ENCODE results near the gene ABCA1. TPM values are rescaled to one million over a fixed set of nuclear protein-coding genes. Genes with fewer than 3 reads are reported as not detected.
A peak's percentile ranks its signal among the peaks of the same experiment; 100 is the strongest.
"Not testable (repeated sequence)": the region's sequence is repeated elsewhere in the genome, so short reads cannot be mapped to it uniquely, and the experiment has no call there.

ABCA1 gene
- total RNA-seq, 2 experiments from 2014 or later: 0.93 to 1.6 TPM

- POLR2A ChIA-PET: no interaction called here
- no peak for DNase-seq
- H3K4me3 Mint-ChIP-seq: no peak overlapping the region
- no peaks in the 10 kb centered on the region for H3K36me3 Mint-ChIP-seq (ENCODE audit: low read depth)
- H3K27me3 Mint-ChIP-seq: no peaks in the 10 kb centered on the region
- no peak overlapping the region for H3K27ac Mint-ChIP-seq
- no peaks in the 10 kb centered on the region for H3K9me3 Mint-ChIP-seq
- H3K4me1 Mint-ChIP-seq: peaks cover 29% of the 10 kb centered on the region
- CTCF ChIA-PET: interaction anchor here (0.6 kb wide), 1 partner anchor 36 kb away, joined by 3 read pairs; no protein-coding TSS in a partner anchor
Measured at GRCh38 chr9:104963076-104963475, 35.1 kb upstream of the ABCA1 start.

- H3K4me1 Mint-ChIP-seq: peaks cover 30% of the 10 kb centered on the region
- peak overlapping the region; percentile 29 for H3K27ac Mint-ChIP-seq
- H3K4me3 Mint-ChIP-seq: no peak overlapping the region
- no peaks in the 10 kb centered on the region for H3K27me3 Mint-ChIP-seq
- no peaks in the 10 kb centered on the region for H3K9me3 Mint-ChIP-seq
- CTCF ChIA-PET: interaction anchor here (0.9 to 1.4 kb wide), 3 partner anchors 13 to 153 kb away, joined by 3 read pairs; no protein-coding TSS in a partner anchor
- POLR2A ChIA-PET: interaction anchor here (1.0 to 2.0 kb wide), 6 partner anchors 11 to 282 kb away, joined by 3 to 14 read pairs (median 3); partner anchors contain the start of gene SLC44A1
- H3K36me3 Mint-ChIP-seq (ENCODE audit: low read depth): no peaks in the 10 kb centered on the region
- DNase-seq: no peak
Measured at GRCh38 chr9:104961701-104962359, 33.9 kb upstream of the ABCA1 start.

GRCh38 chr9:104961238-104961637 lies 33.3 kb upstream of the ABCA1 start:
- Mint-ChIP-seq H3K27me3 (no peaks in the 10 kb centered on the region), H3K27ac (peak overlapping the region; percentile 29), H3K4me3 (peak overlapping the region; percentile 0), H3K9me3 (no peaks in the 10 kb centered on the region), H3K36me3 (ENCODE audit: low read depth) (no peaks in the 10 kb centered on the region), H3K4me1 (peaks cover 30% of the 10 kb centered on the region)
- POLR2A ChIA-PET: interaction anchor here (1.0 to 2.0 kb wide), 6 partner anchors 12 to 283 kb away, joined by 3 to 14 read pairs (median 3); partner anchors contain the start of gene SLC44A1
- DNase-seq: peak; percentile 71
- CTCF ChIA-PET: interaction anchor here (0.9 to 2.2 kb wide), 3 partner anchors 12 to 34 kb away, joined by 3 to 5 read pairs (median 3); no protein-coding TSS in a partner anchor

- DNase-seq: no peak
- ChIA-PET CTCF (interaction anchor here (0.9 to 2.2 kb wide), 2 partner anchors 12 to 34 kb away, joined by 3 to 5 read pairs; no protein-coding TSS in a partner anchor), POLR2A (interaction anchor here (1.1 to 2.0 kb wide), 3 partner anchors 12 to 284 kb away, joined by 3 to 14 read pairs (median 4); partner anchors contain the start of gene SLC44A1)
- Mint-ChIP-seq H3K36me3 (ENCODE audit: low read depth) (no peaks in the 10 kb centered on the region), H3K4me1 (peaks cover 30% of the 10 kb centered on the region), H3K9me3 (no peaks in the 10 kb centered on the region), H3K4me3 (no peak overlapping the region), H3K27me3 (no peaks in the 10 kb centered on the region), H3K27ac (no peak overlapping the region)
Measured at GRCh38 chr9:104960662-104961061, 32.7 kb upstream of the ABCA1 start.

- DNase-seq: no peak
- CTCF ChIA-PET: interaction anchor here (2.2 kb wide), 1 partner anchor 32 kb away, joined by 5 read pairs; no protein-coding TSS in a partner anchor
- no peaks in the 10 kb centered on the region for H3K9me3 Mint-ChIP-seq
- H3K36me3 Mint-ChIP-seq (ENCODE audit: low read depth): no peaks in the 10 kb centered on the region
- POLR2A ChIA-PET: interaction anchor here (1.3 kb wide), 1 partner anchor 11 kb away, joined by 4 read pairs; no protein-coding TSS in a partner anchor
- peaks cover 30% of the 10 kb centered on the region for H3K4me1 Mint-ChIP-seq
- no peak overlapping the region for H3K4me3 Mint-ChIP-seq
- H3K27ac Mint-ChIP-seq: no peak overlapping the region
- H3K27me3 Mint-ChIP-seq: no peaks in the 10 kb centered on the region
Measured at GRCh38 chr9:104958751-104959150, 30.8 kb upstream of the ABCA1 start.

- POLR2A ChIA-PET; H3K27ac Mint-ChIP-seq; H3K9me3 Mint-ChIP-seq; H3K27me3 Mint-ChIP-seq; CTCF ChIA-PET; H3K36me3 Mint-ChIP-seq (ENCODE audit: low read depth); H3K4me3 Mint-ChIP-seq; DNase-seq: not testable (repeated sequence)
- H3K4me1 Mint-ChIP-seq: peaks cover 30% of the 10 kb centered on the region
Measured at GRCh38 chr9:104958006-104958405, 30.1 kb upstream of the ABCA1 start.

GRCh38 chr9:104951487-104951886 lies 23.5 kb upstream of the ABCA1 start:
- Mint-ChIP-seq H3K4me1 (peaks cover 11% of the 10 kb centered on the region), H3K36me3 (ENCODE audit: low read depth) (no peaks in the 10 kb centered on the region), H3K27ac (no peak overlapping the region), H3K9me3 (no peaks in the 10 kb centered on the region), H3K27me3 (no peaks in the 10 kb centered on the region), H3K4me3 (no peak overlapping the region)
- ChIA-PET CTCF (no interaction called here), POLR2A (no interaction called here)
- DNase-seq: no peak

GRCh38 chr9:104950838-104951237 lies 22.9 kb upstream of the ABCA1 start:
- no peak overlapping the region for H3K27ac Mint-ChIP-seq
- no peaks in the 10 kb centered on the region for H3K27me3 Mint-ChIP-seq
- H3K4me1 Mint-ChIP-seq: peaks cover 12% of the 10 kb centered on the region
- POLR2A ChIA-PET: no interaction called here
- CTCF ChIA-PET: no interaction called here
- no peak overlapping the region for H3K4me3 Mint-ChIP-seq
- H3K36me3 Mint-ChIP-seq (ENCODE audit: low read depth): no peaks in the 10 kb centered on the region
- DNase-seq: no peak
- no peaks in the 10 kb centered on the region for H3K9me3 Mint-ChIP-seq

GRCh38 chr9:104948277-104948676 lies 20.3 kb upstream of the ABCA1 start:
- peaks cover 17% of the 10 kb centered on the region for H3K4me1 Mint-ChIP-seq
- DNase-seq: no peak
- H3K36me3 Mint-ChIP-seq (ENCODE audit: low read depth): no peaks in the 10 kb centered on the region
- H3K27ac Mint-ChIP-seq: no peak overlapping the region
- CTCF ChIA-PET: no interaction called here
- H3K9me3 Mint-ChIP-seq: no peaks in the 10 kb centered on the region
- no peak overlapping the region for H3K4me3 Mint-ChIP-seq
- no peaks in the 10 kb centered on the region for H3K27me3 Mint-ChIP-seq
- POLR2A ChIA-PET: no interaction called here

- no peak for DNase-seq
- ChIA-PET CTCF (interaction anchor here (0.7 kb wide), 1 partner anchor 513 kb away, joined by 3 read pairs; no protein-coding TSS in a partner anchor), POLR2A (no interaction called here)
- Mint-ChIP-seq H3K4me1 (peaks cover 37% of the 10 kb centered on the region), H3K4me3 (no peak overlapping the region), H3K27ac (no peak overlapping the region), H3K36me3 (ENCODE audit: low read depth) (no peaks in the 10 kb centered on the region), H3K27me3 (no peaks in the 10 kb centered on the region), H3K9me3 (no peaks in the 10 kb centered on the region)
Measured at GRCh38 chr9:104944871-104945270, 16.9 kb upstream of the ABCA1 start.

- POLR2A ChIA-PET: no interaction called here
- H3K27ac Mint-ChIP-seq: no peak overlapping the region
- DNase-seq: no peak
- H3K27me3 Mint-ChIP-seq: no peaks in the 10 kb centered on the region
- H3K4me3 Mint-ChIP-seq: no peak overlapping the region
- H3K9me3 Mint-ChIP-seq: no peaks in the 10 kb centered on the region
- H3K4me1 Mint-ChIP-seq: peaks cover 37% of the 10 kb centered on the region
- CTCF ChIA-PET: no interaction called here
- H3K36me3 Mint-ChIP-seq (ENCODE audit: low read depth): no peaks in the 10 kb centered on the region
Measured at GRCh38 chr9:104944356-104944755, 16.4 kb upstream of the ABCA1 start.

- CTCF ChIA-PET: no interaction called here
Measured at GRCh38 chr9:104941597-104941996, 13.6 kb upstream of the ABCA1 start.

GRCh38 chr9:104936291-104936690 lies 8.3 kb upstream of the ABCA1 start:
- Mint-ChIP-seq H3K9me3 (no peaks in the 10 kb centered on the region), H3K4me3 (no peak overlapping the region), H3K4me1 (peaks cover 7% of the 10 kb centered on the region), H3K36me3 (ENCODE audit: low read depth) (no peaks in the 10 kb centered on the region), H3K27ac (no peak overlapping the region), H3K27me3 (peaks cover 1% of the 10 kb centered on the region)
- ChIA-PET CTCF (no interaction called here), POLR2A (no interaction called here)
- no peak for DNase-seq

More at GRCh38 chr9:104941597-104941996, 13.6 kb upstream of the ABCA1 start:
- POLR2A ChIA-PET: no interaction called here
- no peak overlapping the region for H3K4me3 Mint-ChIP-seq
- no peaks in the 10 kb centered on the region for H3K27me3 Mint-ChIP-seq
- no peak overlapping the region for H3K27ac Mint-ChIP-seq
- H3K36me3 Mint-ChIP-seq (ENCODE audit: low read depth): no peaks in the 10 kb centered on the region
- no peak for DNase-seq
- H3K9me3 Mint-ChIP-seq: no peaks in the 10 kb centered on the region
- H3K4me1 Mint-ChIP-seq: peaks cover 26% of the 10 kb centered on the region

GRCh38 chr9:104935501-104935810 lies 7.5 kb upstream of the ABCA1 start:
- H3K4me1 Mint-ChIP-seq; H3K27ac Mint-ChIP-seq; H3K9me3 Mint-ChIP-seq; H3K4me3 Mint-ChIP-seq; DNase-seq; POLR2A ChIA-PET; H3K27me3 Mint-ChIP-seq; CTCF ChIA-PET; H3K36me3 Mint-ChIP-seq (ENCODE audit: low read depth): not testable (repeated sequence)
